Lung (tissue), 12 donors: ENCODE measurements around the gene CAMK1D. TPM values are rescaled to one million over a fixed set of nuclear protein-coding genes. Genes with fewer than 3 reads are reported as not detected.

Experiments used
- ATAC-seq: fragments of 200-7000 bp; cut with Tn5 transposase; one replicate; pipeline ENCODE4 v1.9.1; 2020; ENCODE audit warnings: moderate number of reproducible peaks; ENCODE audit not compliant: insufficient read depth, low FRiP score
- DNase-seq, 3 donors: peaks; one replicate each; pipeline ENCODE4 v3.0.0-alpha.2; 2013 to 2017
- H3K27ac ChIP-seq, 2 donors: one replicate each; pipeline ENCODE4 v1.5.1; 2013; ENCODE audit warnings: mild to moderate bottlenecking in 2 of 2, moderate library complexity in 2 of 2, control low read depth in 1 of 2, inconsistent platforms in 1 of 2, low read depth in 1 of 2, low read length in 1 of 2
- H3K27me3 ChIP-seq, 3 donors: one replicate each; pipeline ENCODE4 v1.5.1; 2013; ENCODE audit warnings: low read length in 2 of 3; ENCODE audit not compliant: control insufficient read depth in 3 of 3, insufficient read depth in 3 of 3
- H3K36me3 ChIP-seq, 4 donors: one replicate each; pipeline ENCODE4 v1.5.1; 2013; ENCODE audit warnings: low read length in 4 of 4, mild to moderate bottlenecking in 1 of 4, moderate library complexity in 1 of 4; ENCODE audit not compliant: control insufficient read depth in 4 of 4, insufficient read depth in 4 of 4
- H3K4me1 ChIP-seq, 5 donors: one replicate each; pipeline ENCODE4 v1.5.1; 2013; ENCODE audit warnings: low read length in 5 of 5, mild to moderate bottlenecking in 2 of 5, moderate library complexity in 1 of 5; ENCODE audit not compliant: control insufficient read depth in 5 of 5, insufficient read depth in 5 of 5
- H3K4me3 ChIP-seq: one replicate; pipeline ENCODE4 v1.5.1; 2013; ENCODE audit warnings: mild to moderate bottlenecking, control low read depth, moderate library complexity
- H3K9ac ChIP-seq, 2 donors: one replicate each; pipeline ENCODE4 v1.5.1; 2013; ENCODE audit warnings: low read length in 2 of 2, control low read depth in 1 of 2; ENCODE audit not compliant: insufficient read depth in 1 of 2
- H3K9me3 ChIP-seq, 4 donors: one replicate each; pipeline ENCODE4 v1.5.1; 2013; ENCODE audit warnings: low read length in 3 of 4, mild to moderate bottlenecking in 1 of 4, moderate library complexity in 1 of 4; ENCODE audit not compliant: control insufficient read depth in 4 of 4, insufficient read depth in 3 of 4
- WGBS, 2 donors: extraction: QIAGEN DNeasy Blood & Tissue Kit; methylation state at CpG; one replicate each; pipeline ENCODE4 v1.1.7; 2013; 5-methylcytosine and 5-hydroxymethylcytosine counted together
- polyA plus RNA-seq, 2 donors: library from polyadenylated mRNA; stranded (reverse); fragments of 200-250 nt; gene quantifications; one replicate each; pipeline ENCODE4 v1.2.1, GENCODE V29; 2013
- total RNA-seq, 2 donors: library from RNA; depleted of rRNA in 1 of 2; stranded (reverse); fragments of >200 nt in 1 of 2; gene quantifications; one replicate each; pipeline ENCODE4 v1.2.1, GENCODE V29; 2014 to 2021
- TF ChIP-seq, protein P1 (sequence below): IDR thresholded peaks from 2 replicates; pipeline ENCODE4 v1.5.1; 2012; ENCODE audit warnings: mild to moderate bottlenecking; ENCODE audit errors: control extremely low read depth, extremely low read depth
- donor health status: control.
- donor health status: control.
- donor health status: Bipolar disorder and iron deficiency.
- donor health status: healthy.
- donor health status: DM: yes; HTN: yes; CAD: no.

CAMK1D gene
- total and polyA plus RNA-seq, 4 donors: 3.2 to 37.4 (median 7.0) TPM

GRCh38 chr10:12500381-12501303, 151.3 kb downstream of the CAMK1D start:
- DNase-seq: peak in 2 of 3 donors; percentile 14 to 38

GRCh38 chr10:12501324-12501723, 152.0 kb downstream of the CAMK1D start:
- Histone ChIP-seq H3K27me3 (peaks cover 0 to 25% (median 0%) of the 10 kb centered on the region in 3 donors), H3K4me3 (no peak overlapping the region), H3K9me3 (no peaks in the 10 kb centered on the region), H3K27ac (no peak overlapping the region), H3K4me1 (peaks cover 2 to 16% (median 7%) of the 10 kb centered on the region in 5 donors), H3K36me3 (no peaks in the 10 kb centered on the region), H3K9ac (no peak overlapping the region)
- TF ChIP-seq, protein P1, sequence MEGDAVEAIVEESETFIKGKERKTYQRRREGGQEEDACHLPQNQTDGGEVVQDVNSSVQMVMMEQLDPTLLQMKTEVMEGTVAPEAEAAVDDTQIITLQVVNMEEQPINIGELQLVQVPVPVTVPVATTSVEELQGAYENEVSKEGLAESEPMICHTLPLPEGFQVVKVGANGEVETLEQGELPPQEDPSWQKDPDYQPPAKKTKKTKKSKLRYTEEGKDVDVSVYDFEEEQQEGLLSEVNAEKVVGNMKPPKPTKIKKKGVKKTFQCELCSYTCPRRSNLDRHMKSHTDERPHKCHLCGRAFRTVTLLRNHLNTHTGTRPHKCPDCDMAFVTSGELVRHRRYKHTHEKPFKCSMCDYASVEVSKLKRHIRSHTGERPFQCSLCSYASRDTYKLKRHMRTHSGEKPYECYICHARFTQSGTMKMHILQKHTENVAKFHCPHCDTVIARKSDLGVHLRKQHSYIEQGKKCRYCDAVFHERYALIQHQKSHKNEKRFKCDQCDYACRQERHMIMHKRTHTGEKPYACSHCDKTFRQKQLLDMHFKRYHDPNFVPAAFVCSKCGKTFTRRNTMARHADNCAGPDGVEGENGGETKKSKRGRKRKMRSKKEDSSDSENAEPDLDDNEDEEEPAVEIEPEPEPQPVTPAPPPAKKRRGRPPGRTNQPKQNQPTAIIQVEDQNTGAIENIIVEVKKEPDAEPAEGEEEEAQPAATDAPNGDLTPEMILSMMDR: no peak
- 66 to 80% methylated on average over 12 of the region's 12 CpGs for WGBS, 2 donors
- DNase-seq (peak in 2 of 3 donors; percentile 25 to 26), ATAC-seq (no peak)

More at GRCh38 chr10:12500381-12501303, 151.3 kb downstream of the CAMK1D start:
- Histone ChIP-seq H3K9ac (no peak overlapping the region), H3K27ac (no peak overlapping the region), H3K4me3 (no peak overlapping the region), H3K27me3 (peaks cover 0 to 25% (median 0%) of the 10 kb centered on the region in 3 donors), H3K4me1 (peaks cover 2 to 16% (median 7%) of the 10 kb centered on the region in 5 donors), H3K9me3 (no peaks in the 10 kb centered on the region), H3K36me3 (no peaks in the 10 kb centered on the region)
- TF ChIP-seq, protein P1: no peak
- 34 to 36% methylated on average over 7 of the region's 7 CpGs for WGBS, 2 donors
- no peak for ATAC-seq

- TF ChIP-seq, protein P1: no peak
- DNase-seq: no peak
- WGBS, 2 donors: 81 to 87% methylated on average over 16 of the region's 16 CpGs
- H3K27ac ChIP-seq: no peak overlapping the region
- H3K9ac ChIP-seq: no peak overlapping the region
- no peak overlapping the region for H3K4me3 ChIP-seq
- H3K4me1 ChIP-seq: peaks cover 2 to 16% (median 7%) of the 10 kb centered on the region in 5 donors
- H3K27me3 ChIP-seq: peaks cover 0 to 25% (median 0%) of the 10 kb centered on the region in 3 donors
- H3K36me3 ChIP-seq: no peaks in the 10 kb centered on the region
- ATAC-seq: no peak
- H3K9me3 ChIP-seq: no peaks in the 10 kb centered on the region
These were observed 152.6 kb downstream of the CAMK1D start for GRCh38 chr10:12501841-12502525.
